ENCODE results near the gene GON7.

Gene GON7

GRCh38 chr14:93156693-93157369 is 50.0 kb downstream of the GON7 start:
- DNase-seq: no peak

- no peak for DNase-seq
Observed at GRCh38 chr14:93155667-93156066, 51.2 kb downstream of the GON7 start.

GRCh38 chr14:93153121-93153520 is 53.7 kb downstream of the GON7 start:
- no peak for DNase-seq

All from KG1 (cell line).